Cardiac ventricle fibroblast (primary cell): Measurements from ENCODE around the gene LHX3. TPM values are rescaled to one million over a fixed set of nuclear protein-coding genes. Genes with fewer than 3 reads are reported as not detected.

ENCODE experiments used
- total RNA-seq: library from RNA; depleted of rRNA; stranded (reverse); fragments of >200 nt; gene quantifications from 2 replicates; pipeline ENCODE4 v1.2.3, GENCODE V29; 2015

The LHX3 gene
- not detected in 2 replicates for total RNA-seq

DNA sequence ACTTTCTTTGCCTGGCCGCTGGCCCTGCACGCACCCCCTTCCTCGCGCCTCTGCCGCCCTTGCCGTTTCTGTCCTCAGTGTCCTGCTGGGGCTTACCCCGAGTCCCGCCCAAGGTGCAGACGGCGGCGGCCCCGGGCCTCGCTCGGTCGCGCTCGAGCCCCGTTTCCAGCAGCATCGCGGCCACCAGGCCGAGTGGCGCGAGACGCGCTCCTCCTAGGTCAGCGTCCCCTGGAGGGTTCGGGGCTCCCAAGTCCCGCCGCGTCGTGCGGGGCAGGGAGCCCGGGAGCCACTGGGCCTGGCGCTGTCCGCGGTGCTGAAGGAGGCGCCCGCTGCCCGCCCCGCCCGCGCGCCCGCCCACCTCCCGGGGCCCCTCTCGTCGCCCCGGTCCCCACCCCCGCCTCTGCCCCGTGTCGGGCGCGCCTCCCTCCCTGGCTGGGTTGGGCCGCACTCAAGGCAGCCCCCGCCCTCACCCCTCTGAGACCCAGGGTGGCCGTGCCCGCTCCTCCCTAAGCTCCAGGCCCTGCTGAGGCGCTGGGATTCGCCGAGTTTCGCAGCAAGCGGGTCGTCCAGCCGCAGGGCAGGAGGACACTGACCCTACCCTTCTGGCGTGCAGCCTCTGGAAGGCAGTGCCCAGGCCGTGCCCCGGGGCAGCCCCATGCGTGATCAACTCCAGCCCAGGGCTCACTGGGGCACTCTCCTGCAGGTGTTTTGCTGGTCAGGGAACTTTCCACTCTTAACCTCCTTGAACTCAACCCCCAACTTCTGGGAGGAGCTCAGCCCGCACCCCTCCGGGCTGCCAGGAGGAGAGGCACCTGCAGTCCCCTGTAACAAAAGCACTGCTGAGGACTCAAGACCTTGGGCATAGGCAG is at the start of gene LHX3:
LHX3 (minus strand) TSS at position 291 of the 869 bp plus-strand sequence; CDS start at position 175, 116 bp downstream.

DNA sequence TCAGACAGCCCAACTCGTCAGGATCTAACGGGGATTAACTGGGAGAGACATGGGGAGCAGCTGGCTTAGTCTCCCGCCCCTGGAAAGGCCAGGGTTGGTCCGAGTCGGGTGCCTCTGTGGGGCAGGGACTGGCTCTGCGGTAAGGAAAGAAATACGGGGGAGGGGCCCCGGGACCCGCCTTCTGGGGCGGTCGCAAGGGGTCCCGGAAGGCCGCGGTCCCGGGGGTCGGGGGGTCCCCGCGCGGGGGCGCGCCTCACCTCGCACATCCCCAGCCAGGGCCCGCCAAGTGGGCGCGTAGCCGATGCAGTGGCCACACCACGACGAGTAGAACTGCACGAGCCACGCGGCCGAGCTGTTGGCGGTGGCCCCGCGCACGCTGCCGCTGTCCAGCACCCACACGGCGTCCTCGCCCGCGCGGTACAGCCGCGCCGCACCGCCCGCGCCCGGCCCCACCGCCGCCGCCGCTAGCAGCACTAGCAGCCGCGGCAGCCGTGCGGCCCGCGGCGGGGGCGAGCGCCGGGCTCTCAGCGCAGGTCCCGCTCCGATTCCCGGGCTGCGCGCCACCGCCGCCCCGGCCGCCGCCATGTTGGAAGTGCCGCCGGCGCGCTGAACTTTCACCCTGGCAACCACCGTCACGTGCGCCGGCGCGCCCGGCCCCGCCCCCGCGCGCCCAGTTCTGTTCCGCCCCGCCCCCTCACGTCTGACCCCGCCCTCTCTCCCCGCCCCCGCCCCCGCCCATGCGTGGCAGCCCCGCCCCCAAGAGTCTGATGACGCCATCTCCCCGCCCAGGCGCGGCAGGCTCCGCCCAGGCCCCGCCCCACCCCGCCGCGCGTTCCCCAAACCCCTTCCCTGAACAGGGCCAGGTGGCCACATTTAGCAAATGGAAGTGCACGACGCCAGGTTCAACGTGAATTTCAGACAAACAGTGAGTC is 40.6 kb upstream of the LHX3 start, which contains the start of gene QSOX2:
QSOX2 (minus strand) TSS at position 594 of the 932 bp plus-strand sequence; CDS start at position 585, 9 bp downstream.

Other genes with a start within 250 kb of the LHX3 start
- gene UBAC1, start 243.8 kb downstream of the LHX3 start, total RNA-seq = 25.6 and 28.1 TPM in 2 replicates
- gene NACC2, start 109.8 kb downstream of the LHX3 start, total RNA-seq = 30.8 and 34.7 TPM in 2 replicates
- gene TMEM250, start 86.3 kb downstream of the LHX3 start, total RNA-seq = 42.3 and 42.5 TPM in 2 replicates
- gene QSOX2, start 40.7 kb upstream of the LHX3 start, total RNA-seq = 7.6 and 8.7 TPM in 2 replicates
- 0.05 TPM in 1 of 2 replicates, not detected in the other for gene CCDC187, start 99.0 kb upstream of the LHX3 start, total RNA-seq
- gene GPSM1, start 122.4 kb upstream of the LHX3 start, total RNA-seq = 24.2 and 27.2 TPM in 2 replicates
- gene DNLZ, start 158.6 kb upstream of the LHX3 start, total RNA-seq = 17.0 and 29.6 TPM in 2 replicates
- 0.31 and 0.88 TPM in 2 replicates for gene CARD9, start 168.5 kb upstream of the LHX3 start, total RNA-seq
- 7.1 and 9.1 TPM in 2 replicates for gene SNAPC4, start 195.0 kb upstream of the LHX3 start, total RNA-seq
- gene ENTR1, start 205.5 kb upstream of the LHX3 start, total RNA-seq = 32.2 and 43.2 TPM in 2 replicates
- gene PMPCA, start 205.5 kb upstream of the LHX3 start, total RNA-seq = 33.6 and 41.5 TPM in 2 replicates
- gene INPP5E, start 234.7 kb upstream of the LHX3 start, total RNA-seq = 6.2 and 8.0 TPM in 2 replicates